Activated T-helper 2 cell treated with anti-CD3 and anti-CD28 coated beads, Interferon-gamma antibody, Interleukin-2, Interleukin-4, amounts not matched to agents 10 μg/mL and 5 μg/mL and 100 μg/mL, durations not matched to agents 14 hours and 24 hours and 36 hours (primary cell): ENCODE measurements around the gene GLRA3. TPM values are rescaled to one million over a fixed set of nuclear protein-coding genes. Genes with fewer than 3 reads are reported as not detected.
"Not testable (repeated sequence)": the region's sequence is repeated elsewhere in the genome, so short reads cannot be mapped to it uniquely, and the experiment has no call there.

Experiments
- DNase-seq: peaks from one replicate; pipeline ENCODE4 v3.0.0; 2021; ENCODE audit warnings: low spot score
- H3K27ac Mint-ChIP-seq: one replicate; pipeline ENCODE4 v1.8.0; 2021; ENCODE audit warnings: mixed read lengths
- H3K27me3 Mint-ChIP-seq: one replicate; pipeline ENCODE4 v1.8.0; 2021; ENCODE audit warnings: low read depth, mixed read lengths
- H3K36me3 Mint-ChIP-seq: one replicate; pipeline ENCODE4 v1.8.0; 2021; ENCODE audit warnings: low read depth, mixed read lengths
- H3K4me1 Mint-ChIP-seq: one replicate; pipeline ENCODE4 v1.8.0; 2021; ENCODE audit warnings: low read depth, mixed read lengths
- H3K4me3 Mint-ChIP-seq: one replicate; pipeline ENCODE4 v1.8.0; 2021; ENCODE audit warnings: low read depth, mild to moderate bottlenecking, moderate library complexity, mixed read lengths
- H3K9me3 Mint-ChIP-seq: one replicate; pipeline ENCODE4 v1.8.0; 2021; ENCODE audit warnings: mixed read lengths
- intact Hi-C: fragments of 100-400 bp; cut with micrococcal nuclease; formaldehyde crosslinking; loops from one replicate; pipeline ENCODE4 v1.15.1; 2023
- total RNA-seq: library from RNA; stranded (reverse); gene quantifications from 2 replicates; pipeline ENCODE4 v1.2.3, GENCODE V29; 2022

The GLRA3 gene
- total RNA-seq, 1 donor from 2014 or later: not detected

DNA sequence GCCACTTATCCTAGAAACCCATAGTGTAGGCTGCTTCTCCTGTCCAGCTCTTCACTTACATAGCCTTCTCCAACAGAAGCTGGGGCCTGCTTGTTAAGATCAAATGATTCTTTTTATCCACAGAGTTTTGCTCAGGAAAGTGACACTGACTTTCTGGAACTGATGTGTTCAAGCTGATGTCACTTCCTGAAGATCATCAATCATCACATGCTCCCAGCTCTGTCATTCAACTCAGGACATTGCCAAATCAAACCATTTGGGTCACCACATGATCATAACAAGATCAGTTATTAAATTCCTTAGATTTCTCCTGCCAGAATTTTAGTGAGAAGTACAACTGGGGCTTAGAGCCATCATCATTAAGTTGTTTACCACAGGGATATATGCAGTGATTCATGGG is 39.4 kb downstream of the GLRA3 start:
- no peak for DNase-seq
- Mint-ChIP-seq H3K4me3 (no peak overlapping the region), H3K27ac (no peak overlapping the region), H3K9me3 (no peaks in the 10 kb centered on the region), H3K36me3 (no peaks in the 10 kb centered on the region), H3K27me3 (no peaks in the 10 kb centered on the region), H3K4me1 (no peaks in the 10 kb centered on the region)
- intact Hi-C loops: no loop called here

DNA sequence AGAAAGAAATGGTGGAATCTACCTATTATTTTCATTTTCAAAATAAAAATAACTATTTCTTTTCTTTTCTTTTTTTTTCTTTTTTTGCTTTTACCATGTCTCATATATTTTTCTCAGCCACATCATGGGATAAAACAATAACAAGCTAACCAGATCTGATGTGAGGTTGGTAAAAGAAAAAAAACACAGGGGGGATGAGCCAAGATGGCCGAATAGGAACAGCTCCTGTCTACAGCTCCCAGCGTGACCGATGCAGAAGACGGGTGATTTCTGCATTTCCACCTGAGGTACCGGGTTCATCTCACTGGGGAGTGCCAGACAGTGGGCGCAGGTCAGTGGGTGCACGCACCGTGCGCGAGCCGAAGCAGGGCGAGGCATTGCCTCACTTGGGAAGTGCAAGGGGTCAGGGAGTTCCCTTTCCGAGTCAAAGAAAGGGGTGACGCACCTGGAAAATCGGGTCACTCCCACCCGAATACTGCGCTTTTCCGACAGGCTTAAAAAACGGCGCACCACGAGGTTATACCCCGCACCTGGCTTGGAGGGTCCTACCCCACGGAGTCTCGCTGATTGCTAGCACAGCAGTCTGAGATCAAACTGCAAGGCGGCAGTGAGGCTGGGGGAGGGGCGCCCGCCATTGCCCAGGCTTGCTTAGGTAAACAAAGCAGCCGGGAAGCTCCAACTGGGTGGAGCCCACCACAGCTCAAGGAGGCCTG is 50.6 kb downstream of the GLRA3 start:
- not testable (repeated sequence) for H3K27me3 Mint-ChIP-seq, H3K9me3 Mint-ChIP-seq, H3K27ac Mint-ChIP-seq

DNA sequence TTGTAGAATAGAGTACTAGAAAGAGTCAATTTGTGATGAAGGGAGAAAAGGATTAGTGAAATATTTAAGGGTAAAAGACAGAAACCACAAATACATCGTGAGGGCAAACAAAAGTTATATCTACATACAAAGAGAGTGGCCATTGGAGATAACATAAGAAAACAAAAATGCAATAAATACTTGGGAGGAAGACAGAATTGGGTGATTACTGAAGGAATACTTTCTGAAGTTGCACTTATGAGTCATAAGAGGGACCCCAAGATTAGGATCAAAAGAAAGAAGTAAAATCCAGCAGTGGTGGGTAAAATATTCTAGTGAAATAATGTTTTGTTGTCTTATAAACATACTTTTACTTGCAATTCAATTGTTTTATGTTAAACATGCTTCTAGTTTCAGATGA is 53.7 kb downstream of the GLRA3 start:
- no peaks in the 10 kb centered on the region for H3K9me3 Mint-ChIP-seq
- no peaks in the 10 kb centered on the region for H3K27me3 Mint-ChIP-seq
- no peaks in the 10 kb centered on the region for H3K36me3 Mint-ChIP-seq
- H3K4me3 Mint-ChIP-seq: no peak overlapping the region
- intact Hi-C loops: no loop called here
- H3K27ac Mint-ChIP-seq: no peak overlapping the region
- DNase-seq: no peak
- H3K4me1 Mint-ChIP-seq: no peaks in the 10 kb centered on the region

More for the DNA sequence above, 50.6 kb downstream of the GLRA3 start:
- H3K36me3 Mint-ChIP-seq, DNase-seq, intact Hi-C loops, H3K4me1 Mint-ChIP-seq, H3K4me3 Mint-ChIP-seq: not testable (repeated sequence)

DNA sequence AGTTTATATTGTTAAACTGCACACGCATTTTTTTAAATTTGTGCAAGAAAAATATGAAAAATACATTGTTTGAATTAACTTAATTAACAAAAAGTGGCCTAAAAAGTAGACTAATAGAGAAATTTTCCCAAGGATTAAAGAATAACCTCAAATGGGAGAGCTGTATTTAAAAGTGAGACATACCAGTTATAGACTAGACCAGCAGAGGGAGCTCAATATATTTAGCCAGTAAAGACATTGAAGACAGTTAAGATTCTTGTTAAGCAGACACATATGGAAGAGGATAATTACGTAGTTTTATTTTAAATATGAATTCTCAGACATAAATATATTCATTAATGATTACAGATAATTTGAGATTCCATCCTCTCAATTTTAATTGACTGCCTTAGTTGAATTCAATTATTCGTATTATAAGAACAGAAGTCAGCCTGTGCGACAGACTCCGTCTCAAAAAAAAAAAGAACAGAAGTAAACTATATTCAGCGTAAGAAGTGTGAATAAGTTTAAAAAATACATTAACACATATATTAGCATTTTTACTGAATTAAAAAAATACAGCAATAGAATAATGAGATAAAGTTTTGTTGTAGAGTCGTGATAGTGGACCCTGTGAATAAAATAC is 64.8 kb downstream of the GLRA3 start:
- Mint-ChIP-seq H3K27me3 (no peaks in the 10 kb centered on the region), H3K4me1 (no peaks in the 10 kb centered on the region), H3K4me3 (no peak overlapping the region), H3K27ac (no peak overlapping the region), H3K9me3 (no peaks in the 10 kb centered on the region), H3K36me3 (no peaks in the 10 kb centered on the region)
- DNase-seq: no peak
- intact Hi-C loops: no loop called here

DNA sequence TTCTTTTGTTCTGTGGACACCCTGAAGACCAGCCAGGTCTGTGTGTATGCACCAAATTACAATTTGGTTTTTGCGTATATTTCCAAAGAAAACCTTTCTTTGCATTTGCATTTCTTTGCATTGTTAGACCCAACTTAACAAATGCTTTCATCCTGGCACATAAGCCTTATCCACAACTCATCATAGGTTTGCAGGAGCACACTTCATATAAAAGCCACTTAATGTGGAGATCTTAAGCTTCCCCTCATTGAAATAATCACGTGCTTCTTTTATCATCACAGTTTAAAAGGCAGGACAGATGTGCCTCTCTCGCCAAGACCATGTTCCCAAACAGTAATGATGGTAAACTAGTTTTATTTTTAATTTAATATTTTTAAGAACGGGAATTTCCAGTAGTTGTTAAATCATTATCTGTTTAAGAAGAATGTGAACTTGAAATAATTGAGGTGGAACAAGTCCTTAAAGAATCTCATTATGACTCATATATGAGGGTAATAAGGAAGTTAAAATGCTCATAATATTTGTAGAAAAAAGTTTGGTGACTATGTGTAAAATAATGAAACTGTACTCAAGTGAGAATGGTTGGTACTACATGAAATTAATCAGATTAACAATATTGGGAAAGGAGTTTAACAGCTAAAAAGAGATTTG is 65.5 kb downstream of the GLRA3 start:
- DNase-seq: no peak
- intact Hi-C loops: no loop called here
- no peaks in the 10 kb centered on the region for H3K9me3 Mint-ChIP-seq
- H3K27ac Mint-ChIP-seq: no peak overlapping the region
- H3K36me3 Mint-ChIP-seq: no peaks in the 10 kb centered on the region
- no peaks in the 10 kb centered on the region for H3K27me3 Mint-ChIP-seq
- no peaks in the 10 kb centered on the region for H3K4me1 Mint-ChIP-seq
- H3K4me3 Mint-ChIP-seq: no peak overlapping the region

DNA sequence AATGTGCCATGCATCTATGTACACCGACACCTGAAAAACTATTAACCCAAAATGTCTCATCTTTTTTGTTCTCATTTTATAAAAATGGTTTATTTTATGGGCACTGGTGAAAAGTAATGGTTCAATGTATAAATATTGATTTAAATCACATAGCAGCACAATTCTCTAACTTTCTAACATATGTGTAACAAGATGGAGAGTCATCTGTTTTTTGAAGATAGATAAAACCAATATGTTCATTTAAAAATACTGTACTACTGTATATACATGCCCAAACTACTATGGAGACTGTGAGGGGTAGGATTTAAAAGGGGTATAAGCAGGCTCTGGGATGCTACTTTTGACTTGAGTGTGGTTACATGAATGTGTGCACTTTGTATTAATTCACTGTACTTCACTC is 67.6 kb downstream of the GLRA3 start:
- Mint-ChIP-seq H3K9me3 (no peaks in the 10 kb centered on the region), H3K27me3 (no peaks in the 10 kb centered on the region), H3K4me1 (no peaks in the 10 kb centered on the region), H3K36me3 (no peaks in the 10 kb centered on the region), H3K4me3 (no peak overlapping the region), H3K27ac (no peak overlapping the region)
- no peak for DNase-seq
- intact Hi-C loops: no loop called here

DNA sequence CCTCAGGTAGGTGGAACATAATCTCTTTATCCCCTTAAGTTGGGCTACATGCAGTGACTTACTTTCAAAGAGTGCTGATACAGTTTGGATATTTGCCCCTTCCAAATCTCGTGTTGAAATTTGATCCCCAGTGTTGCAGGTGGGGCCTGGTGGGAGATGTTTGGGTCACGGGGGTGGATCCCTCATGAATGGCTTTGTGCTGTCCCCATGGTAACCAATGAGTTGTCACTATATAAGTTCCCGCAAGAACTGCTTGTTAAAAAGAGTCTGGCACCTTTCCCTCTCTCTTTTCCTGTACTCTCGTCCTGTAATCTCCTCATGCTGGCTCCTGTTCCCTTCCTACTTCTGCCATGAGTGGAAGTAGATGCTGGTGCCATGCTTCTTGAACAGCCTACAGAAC is 71.3 kb downstream of the GLRA3 start:
- intact Hi-C loops: no loop called here
- no peak for DNase-seq
- Mint-ChIP-seq H3K4me1 (no peaks in the 10 kb centered on the region), H3K9me3 (no peaks in the 10 kb centered on the region), H3K27ac (no peak overlapping the region), H3K36me3 (no peaks in the 10 kb centered on the region), H3K4me3 (no peak overlapping the region), H3K27me3 (no peaks in the 10 kb centered on the region)

DNA sequence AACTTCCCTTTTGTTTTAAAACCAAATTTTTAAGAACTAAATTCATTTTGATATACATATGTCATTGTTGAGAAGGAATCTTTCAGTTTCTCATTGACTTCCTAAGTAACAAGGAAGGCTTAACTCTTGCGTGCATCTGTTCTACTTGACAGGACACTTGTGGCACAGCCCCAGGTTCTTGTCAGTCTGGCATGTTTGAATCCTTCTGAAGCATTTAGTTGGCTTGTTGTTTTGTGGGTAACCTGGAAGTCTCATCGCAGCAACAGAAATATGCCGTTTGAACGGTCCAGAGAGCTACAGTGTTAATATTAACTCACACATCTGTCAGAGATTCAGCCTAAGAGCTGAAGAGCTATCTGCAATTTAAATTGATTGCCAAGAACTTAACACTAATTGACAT is 76.0 kb downstream of the GLRA3 start:
- H3K27ac Mint-ChIP-seq: no peak overlapping the region
- H3K9me3 Mint-ChIP-seq: no peaks in the 10 kb centered on the region
- no peaks in the 10 kb centered on the region for H3K36me3 Mint-ChIP-seq
- H3K27me3 Mint-ChIP-seq: no peaks in the 10 kb centered on the region
- DNase-seq: no peak
- no peak overlapping the region for H3K4me3 Mint-ChIP-seq
- intact Hi-C loops: no loop called here
- H3K4me1 Mint-ChIP-seq: no peaks in the 10 kb centered on the region

DNA sequence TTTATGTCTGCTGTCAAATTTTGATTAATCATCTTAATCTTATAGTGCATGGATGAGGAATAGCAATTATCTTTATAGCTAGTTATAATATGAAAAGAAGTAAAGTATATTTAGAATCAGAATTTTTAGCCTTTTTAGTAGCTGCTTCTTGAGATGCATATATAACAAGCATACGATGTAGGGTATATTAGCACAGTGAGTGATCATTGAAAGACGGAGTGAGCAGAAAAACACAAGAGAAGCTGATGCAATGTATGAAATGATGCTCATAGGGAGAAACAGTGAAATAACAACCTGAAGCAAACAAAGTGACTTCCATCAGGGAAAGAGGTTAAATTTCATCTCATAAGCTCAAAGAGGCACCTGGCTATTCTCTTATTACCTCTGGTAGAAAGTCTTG is 77.0 kb downstream of the GLRA3 start:
- intact Hi-C loops: no loop called here
- no peaks in the 10 kb centered on the region for H3K27me3 Mint-ChIP-seq
- H3K4me3 Mint-ChIP-seq: no peak overlapping the region
- DNase-seq: no peak
- H3K36me3 Mint-ChIP-seq: no peaks in the 10 kb centered on the region
- H3K9me3 Mint-ChIP-seq: no peaks in the 10 kb centered on the region
- no peak overlapping the region for H3K27ac Mint-ChIP-seq
- no peaks in the 10 kb centered on the region for H3K4me1 Mint-ChIP-seq

DNA sequence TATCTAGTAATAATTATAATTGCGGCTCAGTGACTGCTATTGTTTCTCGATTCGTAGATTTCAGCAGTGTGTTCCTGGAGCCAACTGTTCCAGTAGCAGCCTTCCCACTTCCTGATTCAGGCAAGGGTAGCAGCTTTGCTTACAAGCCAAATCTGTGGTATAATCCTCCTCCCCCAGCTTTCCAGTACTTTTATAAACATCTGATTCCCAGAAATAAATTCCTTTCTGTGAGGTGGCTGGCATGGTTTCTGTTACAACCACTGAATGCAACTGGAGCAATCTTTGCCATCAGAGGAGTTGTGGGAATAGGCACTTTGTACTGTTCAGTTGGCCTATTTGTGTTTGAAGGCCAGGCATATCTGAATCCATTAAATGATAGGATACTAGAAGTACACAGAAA is 80.0 kb downstream of the GLRA3 start:
- Mint-ChIP-seq H3K27ac (no peak overlapping the region), H3K9me3 (no peaks in the 10 kb centered on the region), H3K4me3 (no peak overlapping the region), H3K36me3 (no peaks in the 10 kb centered on the region), H3K27me3 (no peaks in the 10 kb centered on the region), H3K4me1 (no peaks in the 10 kb centered on the region)
- intact Hi-C loops: no loop called here
- no peak for DNase-seq

DNA sequence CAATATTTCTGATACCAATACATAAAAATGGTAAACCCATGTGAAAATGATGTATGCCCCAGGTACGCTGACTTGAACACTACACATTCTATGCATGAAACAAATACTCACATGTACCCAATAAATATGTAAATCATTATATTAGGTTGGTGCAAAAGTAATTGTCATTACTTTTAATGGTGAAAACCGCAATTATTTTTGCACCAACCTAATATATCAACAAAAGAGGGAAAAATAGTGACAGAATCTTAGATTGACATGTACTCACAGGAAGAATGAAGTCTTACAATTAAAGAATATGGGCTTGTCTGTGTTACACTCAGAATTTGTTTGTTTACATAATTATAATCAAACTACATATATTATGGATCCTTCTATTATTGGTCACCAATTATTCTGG is 82.3 kb downstream of the GLRA3 start:
- H3K27ac Mint-ChIP-seq: no peak overlapping the region
- H3K4me1 Mint-ChIP-seq: no peaks in the 10 kb centered on the region
- no peaks in the 10 kb centered on the region for H3K27me3 Mint-ChIP-seq
- intact Hi-C loops: no loop called here
- H3K9me3 Mint-ChIP-seq: no peaks in the 10 kb centered on the region
- no peak overlapping the region for H3K4me3 Mint-ChIP-seq
- DNase-seq: no peak
- no peaks in the 10 kb centered on the region for H3K36me3 Mint-ChIP-seq

DNA sequence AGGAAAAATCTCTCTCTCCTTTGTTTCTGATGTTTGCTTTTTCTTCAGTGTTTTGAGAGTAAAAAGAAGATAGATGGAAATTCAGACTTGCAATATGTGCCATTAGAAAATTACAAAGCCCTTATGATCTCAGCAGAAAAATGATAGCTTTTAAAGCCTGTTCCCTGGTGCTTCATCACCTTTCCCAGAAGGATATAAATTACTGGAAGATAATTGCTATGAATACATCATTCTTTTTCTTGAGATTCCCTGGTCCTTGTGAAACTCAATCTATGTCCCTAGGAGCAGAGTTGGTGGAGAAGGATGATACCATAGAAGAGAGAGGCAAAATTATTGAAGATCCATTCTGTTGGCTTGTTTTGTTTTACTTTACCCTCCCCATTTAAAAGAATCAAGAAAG is 86.5 kb downstream of the GLRA3 start:
- intact Hi-C loops: no loop called here
- Mint-ChIP-seq H3K27me3 (no peaks in the 10 kb centered on the region), H3K9me3 (no peaks in the 10 kb centered on the region), H3K4me3 (no peak overlapping the region), H3K27ac (no peak overlapping the region), H3K4me1 (no peaks in the 10 kb centered on the region), H3K36me3 (no peaks in the 10 kb centered on the region)
- DNase-seq: no peak

DNA sequence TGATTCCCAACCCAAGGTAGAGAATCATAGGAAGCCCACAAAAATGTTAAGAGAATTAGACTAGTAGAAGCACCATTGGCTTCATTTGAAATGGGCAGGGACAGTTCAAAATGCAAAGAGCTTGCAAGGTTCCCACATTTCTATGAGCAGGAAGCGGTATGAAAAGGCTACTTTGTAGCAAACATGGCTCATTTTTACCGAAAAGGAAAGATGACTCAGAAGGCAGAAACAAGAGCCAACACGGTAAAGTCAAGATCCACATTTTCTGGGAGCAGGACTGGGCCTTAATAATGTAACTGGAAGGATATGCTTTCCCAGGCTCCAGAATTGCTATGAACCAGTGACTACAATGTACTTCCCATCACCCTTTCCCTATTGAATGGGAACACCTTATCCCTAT is 89.5 kb downstream of the GLRA3 start:
- no peaks in the 10 kb centered on the region for H3K27me3 Mint-ChIP-seq
- DNase-seq: no peak
- no peak overlapping the region for H3K4me3 Mint-ChIP-seq
- H3K9me3 Mint-ChIP-seq: no peaks in the 10 kb centered on the region
- no peaks in the 10 kb centered on the region for H3K36me3 Mint-ChIP-seq
- H3K4me1 Mint-ChIP-seq: no peaks in the 10 kb centered on the region
- intact Hi-C loops: no loop called here
- H3K27ac Mint-ChIP-seq: no peak overlapping the region
